Glutamatergic neuron (in vitro differentiated cells): ENCODE measurements around the gene FAM237A. TPM values are rescaled to one million over a fixed set of nuclear protein-coding genes. Genes with fewer than 3 reads are reported as not detected.

ENCODE experiments used
- DNase-seq: peaks from one replicate; pipeline ENCODE4 v3.0.0; 2022
- H3K27ac Mint-ChIP-seq: one replicate; pipeline ENCODE4 v1.8.0; 2020; ENCODE audit warnings: mild to moderate bottlenecking, mixed read lengths, inconsistent platforms; ENCODE audit not compliant: unreplicated experiment
- H3K27me3 Mint-ChIP-seq: one replicate; pipeline ENCODE4 v1.8.0; 2020; ENCODE audit warnings: mild to moderate bottlenecking, moderate library complexity, mixed read lengths, inconsistent platforms; ENCODE audit not compliant: unreplicated experiment
- H3K36me3 Mint-ChIP-seq: one replicate; pipeline ENCODE4 v1.8.0; 2020; ENCODE audit warnings: mild to moderate bottlenecking, mixed read lengths, inconsistent platforms; ENCODE audit not compliant: unreplicated experiment
- H3K4me1 Mint-ChIP-seq: one replicate; pipeline ENCODE4 v1.8.0; 2020; ENCODE audit warnings: mild to moderate bottlenecking, low read depth, mixed read lengths, inconsistent platforms; ENCODE audit not compliant: unreplicated experiment
- H3K4me3 Mint-ChIP-seq: one replicate; pipeline ENCODE4 v1.8.0; 2020; ENCODE audit warnings: mild to moderate bottlenecking, mixed read lengths, inconsistent platforms; ENCODE audit not compliant: unreplicated experiment
- H3K9me3 Mint-ChIP-seq: one replicate; pipeline ENCODE4 v1.8.0; 2020; ENCODE audit warnings: mild to moderate bottlenecking, moderate library complexity, mixed read lengths, inconsistent platforms; ENCODE audit not compliant: unreplicated experiment
- CTCF ChIP-seq: fragments of 200-600 bp; sonication (generic); IDR thresholded peaks from one replicate; pipeline ENCODE4 v1.5.0; 2021; ENCODE audit not compliant: partially characterized antibody, unreplicated experiment
- total RNA-seq: library from RNA; stranded (reverse); fragmentation: NEBNext Ultra II Directional; extraction: Animal tissue kit (Norgen Biotek cat#: 25700); gene quantifications from one replicate; pipeline ENCODE4 v1.2.1, GENCODE V29; 2021; ENCODE audit not compliant: unreplicated experiment

Gene FAM237A
- total RNA-seq, 1 donor from 2014 or later = not detected

- Mint-ChIP-seq H3K27ac (no peak overlapping the region), H3K27me3 (peaks cover 2% of the 10 kb centered on the region), H3K4me3 (no peak overlapping the region), H3K4me1 (peaks cover 1% of the 10 kb centered on the region), H3K36me3 (no peaks in the 10 kb centered on the region), H3K9me3 (no peaks in the 10 kb centered on the region)
- no peak for TF ChIP-seq CTCF
- no peak for DNase-seq
Observed at GRCh38 chr2:206626108-206626507, 16.2 kb upstream of the FAM237A start.

- H3K4me1 Mint-ChIP-seq = peaks cover 1% of the 10 kb centered on the region
- no peak for DNase-seq
- H3K27me3 Mint-ChIP-seq = peaks cover 2% of the 10 kb centered on the region
- no peak overlapping the region for H3K27ac Mint-ChIP-seq
- TF ChIP-seq CTCF = no peak
- no peaks in the 10 kb centered on the region for H3K36me3 Mint-ChIP-seq
- H3K4me3 Mint-ChIP-seq = no peak overlapping the region
- H3K9me3 Mint-ChIP-seq = no peaks in the 10 kb centered on the region
Observed at GRCh38 chr2:206627632-206628031, 14.7 kb upstream of the FAM237A start.

GRCh38 chr2:206631340-206631739 is 10.9 kb upstream of the FAM237A start:
- DNase-seq = no peak
- H3K4me3 Mint-ChIP-seq = no peak overlapping the region
- no peak overlapping the region for H3K27ac Mint-ChIP-seq
- H3K36me3 Mint-ChIP-seq = no peaks in the 10 kb centered on the region
- no peak for TF ChIP-seq CTCF
- peaks cover 2% of the 10 kb centered on the region for H3K27me3 Mint-ChIP-seq
- H3K4me1 Mint-ChIP-seq = peaks cover 1% of the 10 kb centered on the region
- no peaks in the 10 kb centered on the region for H3K9me3 Mint-ChIP-seq

GRCh38 chr2:206635015-206635414 is 7.3 kb upstream of the FAM237A start:
- Mint-ChIP-seq H3K9me3 (no peaks in the 10 kb centered on the region), H3K27me3 (no peaks in the 10 kb centered on the region), H3K36me3 (no peaks in the 10 kb centered on the region), H3K27ac (no peak overlapping the region), H3K4me3 (no peak overlapping the region), H3K4me1 (no peaks in the 10 kb centered on the region)
- TF ChIP-seq CTCF = no peak
- no peak for DNase-seq

- no peak for TF ChIP-seq CTCF
- Mint-ChIP-seq H3K36me3 (no peaks in the 10 kb centered on the region), H3K9me3 (no peaks in the 10 kb centered on the region), H3K27ac (no peak overlapping the region), H3K27me3 (peaks cover 3% of the 10 kb centered on the region), H3K4me1 (no peaks in the 10 kb centered on the region), H3K4me3 (no peak overlapping the region)
- DNase-seq = no peak
Observed at GRCh38 chr2:206639636-206640035, 2.7 kb upstream of the FAM237A start.
